IMR-90 (cell line): ENCODE measurements around the gene PPY. TPM values are rescaled to one million over a fixed set of nuclear protein-coding genes. Genes with fewer than 3 reads are reported as not detected.

Experiments used
- ATAC-seq: fragments of 200-7000 bp; cut with Tn5 transposase; 2 replicates; pipeline ENCODE4 v1.9.1; 2020; ENCODE audit warnings: low read depth, mild to moderate bottlenecking, moderate library complexity
- BruUV-seq: library from RNA; stranded (reverse); fragments of 400-500 nt; replicated peaks from 2 replicates; lab custom pipeline; 2021; lab: Mats Ljungman, UMichigan
- CTCF ChIA-PET: fragments of 300-600 bp; formaldehyde crosslinking; extraction: SDS; loops from one replicate; lab custom pipeline; 2021; ENCODE audit warnings: antibody characterized with exemption; lab: Yijun Ruan, JAX
- POLR2A ChIA-PET: fragments of 300-600 bp; sonication (Branson Sonifier 250); formaldehyde crosslinking; loops from one replicate; lab custom pipeline; 2022; ENCODE audit warnings: antibody characterized with exemption; ENCODE audit not compliant: unreplicated experiment; lab: Charles Lee
- DNase-seq: peaks from one replicate; pipeline ENCODE4 v3.0.0; 2013
- H2AFZ ChIP-seq: replicated peaks from 2 replicates; pipeline ENCODE3; 2013; ENCODE audit warnings: low read length, mild to moderate bottlenecking; ENCODE audit not compliant: poor library complexity
- H2AK5ac ChIP-seq: 2 replicates; pipeline ENCODE4 v1.6.1; 2013; ENCODE audit warnings: low read depth, low read length, inconsistent platforms
- H2AK9ac ChIP-seq: replicated peaks from 2 replicates; pipeline ENCODE3; 2013; ENCODE audit warnings: mild to moderate bottlenecking, low read depth, low read length, moderate library complexity; ENCODE audit not compliant: poor library complexity
- H2BK120ac ChIP-seq: 2 replicates; pipeline ENCODE4 v1.6.1; 2013; ENCODE audit warnings: low read depth, low read length, inconsistent platforms
- H2BK15ac ChIP-seq: 3 replicates; pipeline ENCODE4 v1.6.1; 2013; ENCODE audit warnings: low read depth, low read length, inconsistent platforms
- H2BK20ac ChIP-seq: 2 replicates; pipeline ENCODE4 v1.6.1; 2013; ENCODE audit warnings: low read depth, mild to moderate bottlenecking, inconsistent platforms, low read length, moderate library complexity
- H2BK5ac ChIP-seq: 2 replicates; pipeline ENCODE4 v1.6.1; 2013; ENCODE audit warnings: mild to moderate bottlenecking, low read depth, low read length, inconsistent platforms; ENCODE audit not compliant: poor library complexity, severe bottlenecking
- H3K14ac ChIP-seq: replicated peaks from 2 replicates; pipeline ENCODE4 v1.6.1; 2013; ENCODE audit warnings: low read depth, low read length, inconsistent platforms
- H3K18ac ChIP-seq: 2 replicates; pipeline ENCODE4 v1.6.1; 2013; ENCODE audit warnings: low read depth, low read length, control low read depth
- H3K23ac ChIP-seq: 2 replicates; pipeline ENCODE4 v1.6.1; 2013; ENCODE audit warnings: low read depth, low read length, inconsistent platforms
- H3K27ac ChIP-seq: 2 replicates; pipeline ENCODE4 v1.5.1; 2013; ENCODE audit warnings: mild to moderate bottlenecking, control low read depth, low read length; ENCODE audit not compliant: insufficient read depth
- H3K27me3 ChIP-seq: 2 replicates; pipeline ENCODE4 v1.6.1; 2013; ENCODE audit warnings: low read length; ENCODE audit not compliant: control insufficient read depth, insufficient read depth
- H3K36me3 ChIP-seq: 2 replicates; pipeline ENCODE4 v1.6.1; 2013; ENCODE audit warnings: low read length, mixed read lengths; ENCODE audit not compliant: control insufficient read depth, insufficient read depth
- H3K4ac ChIP-seq: 2 replicates; pipeline ENCODE4 v1.6.1; 2013; ENCODE audit warnings: low read depth, low read length, inconsistent platforms
- H3K4me1 ChIP-seq: 2 replicates; pipeline ENCODE4 v1.6.1; 2013; ENCODE audit warnings: low read length, mixed read lengths; ENCODE audit not compliant: control insufficient read depth, insufficient read depth
- H3K4me2 ChIP-seq: 2 replicates; pipeline ENCODE4 v1.6.1; 2013; ENCODE audit warnings: low read depth, mild to moderate bottlenecking, control low read depth, low read length, moderate library complexity
- H3K4me3 ChIP-seq: 2 replicates; pipeline ENCODE4 v1.5.1; 2013; ENCODE audit warnings: low read depth, mild to moderate bottlenecking, control low read depth, low read length, moderate library complexity; ENCODE audit not compliant: insufficient read depth
- H3K56ac ChIP-seq: 2 replicates; pipeline ENCODE4 v1.6.1; 2013; ENCODE audit warnings: low read length, inconsistent platforms; ENCODE audit not compliant: insufficient read depth; ENCODE audit errors: extremely low read depth
- H3K79me1 ChIP-seq, 2 experiments: 2 replicates each; pipeline ENCODE4 v1.6.1; 2013; ENCODE audit warnings: low read length in 2 of 2, inconsistent platforms in 1 of 2, low read depth in 1 of 2
- H3K9ac ChIP-seq: 2 replicates; pipeline ENCODE4 v1.6.1; 2013; ENCODE audit warnings: low read depth, low read length, control low read depth
- H3K9me1 ChIP-seq: 2 replicates; pipeline ENCODE4 v1.6.1; 2013; ENCODE audit warnings: low read length, inconsistent platforms; ENCODE audit not compliant: insufficient read depth
- H3K9me3 ChIP-seq: 2 replicates; pipeline ENCODE4 v1.6.1; 2013; ENCODE audit warnings: low read length; ENCODE audit not compliant: control insufficient read depth, insufficient read depth
- H4K20me1 ChIP-seq: 2 replicates; pipeline ENCODE4 v1.6.1; 2013; ENCODE audit warnings: low read length, inconsistent platforms; ENCODE audit not compliant: insufficient read depth
- H4K5ac ChIP-seq: 2 replicates; pipeline ENCODE4 v1.6.1; 2013; ENCODE audit warnings: mild to moderate bottlenecking, low read depth, low read length, control low read depth
- H4K8ac ChIP-seq, 2 experiments: 2 replicates each; pipeline ENCODE4 v1.6.1; 2013; ENCODE audit warnings: low read depth in 2 of 2, low read length in 2 of 2, control low read depth in 1 of 2, inconsistent platforms in 1 of 2
- H4K91ac ChIP-seq: 2 replicates; pipeline ENCODE4 v1.6.1; 2013; ENCODE audit warnings: low read depth, low read length, inconsistent platforms; ENCODE audit not compliant: insufficient read depth
- BHLHE40 ChIP-seq: fragments of 150-350 bp; IDR thresholded peaks from 2 replicates; pipeline ENCODE4 v1.6.1; 2016; ENCODE audit warnings: mild to moderate bottlenecking, low read depth, low read length
- CHD1 ChIP-seq: IDR thresholded peaks from 2 replicates; pipeline ENCODE4 v1.6.1; 2012; ENCODE audit warnings: low read depth, low read length, improper control_type of control experiment
- CTCF ChIP-seq: conservative IDR thresholded peaks from 2 replicates; pipeline ENCODE4 v1.5.1; 2012; ENCODE audit warnings: mild to moderate bottlenecking, low read depth, low read length, improper control_type of control experiment
- ELK1 ChIP-seq: fragments of 150-350 bp; IDR thresholded peaks from 2 replicates; pipeline ENCODE4 v1.6.1; 2016; ENCODE audit warnings: low read depth, mild to moderate bottlenecking, low read length, moderate library complexity, borderline replicate concordance
- NFE2L2 ChIP-seq: fragments of 150-350 bp; IDR thresholded peaks from 2 replicates; pipeline ENCODE4 v1.6.1; 2016; ENCODE audit warnings: low read depth, mild to moderate bottlenecking, low read length
- POLR2A ChIP-seq: IDR thresholded peaks from 2 replicates; pipeline ENCODE4 v1.6.1; 2012; ENCODE audit warnings: mild to moderate bottlenecking, low read depth, low read length
- RAD21 ChIP-seq: IDR thresholded peaks from 2 replicates; pipeline ENCODE4 v1.6.1; 2012; ENCODE audit warnings: low read length, improper control_type of control experiment
- RCOR1 ChIP-seq: IDR thresholded peaks from 2 replicates; pipeline ENCODE4 v1.6.1; 2012; ENCODE audit warnings: mild to moderate bottlenecking, low read length, improper control_type of control experiment; ENCODE audit not compliant: insufficient replicate concordance
- RFX5 ChIP-seq: IDR thresholded peaks from 2 replicates; pipeline ENCODE4 v1.8.0; 2012; ENCODE audit warnings: low read depth, mild to moderate bottlenecking, low read length, moderate library complexity
- USF2 ChIP-seq: fragments of 150-350 bp; IDR thresholded peaks from 2 replicates; pipeline ENCODE4 v1.6.1; 2017; ENCODE audit warnings: mild to moderate bottlenecking, antibody characterized with exemption, low read length, low read depth
- WGBS, 2 experiments: methylation state at CpG; one replicate each; pipeline versions ENCODE4 v1.1.5 to v1.1.7; 2013; ENCODE audit warnings: missing lambda C conversion rate in 2 of 2; ENCODE audit not compliant: insufficient read length in 1 of 2; ENCODE audit errors: extremely low coverage in 2 of 2; 5-methylcytosine and 5-hydroxymethylcytosine counted together
- dilution Hi-C: fragments of 300-500 bp; cut with HindIII; formaldehyde crosslinking; loops from one replicate; pipeline ENCODE4 v1.14.3; 2018; ENCODE audit warnings: low sequenced_read_pairs; ENCODE audit not compliant: unreplicated experiment
- in situ Hi-C: fragments of 300-500 bp; cut with MboI; formaldehyde crosslinking; loops from 3 replicates; pipeline ENCODE4 v1.14.3; 2019; ENCODE audit warnings: low sequenced_read_pairs, inconsistent platforms, mixed read lengths
- intact Hi-C: fragments of 100-400 bp; cut with micrococcal nuclease; formaldehyde crosslinking; loops from 2 replicates; pipeline ENCODE4 v1.10.0; 2022
- polyA plus RNA-seq, 3 experiments: library from polyadenylated mRNA; depleted of rRNA; stranded (reverse); fragments of >200 nt; gene quantifications; 2 replicates each; pipeline ENCODE4 v1.2.3, GENCODE V29; 2012; ENCODE audit warnings: low replicate concordance in 1 of 3
- total RNA-seq: library from RNA; depleted of rRNA; stranded (reverse); fragments of >200 nt; gene quantifications from 2 replicates; pipeline ENCODE4 v1.2.3, GENCODE V29; 2012

PPY gene
- total and polyA plus RNA-seq, 2 of the 4 experiments (the other 2 are of a cell fraction), result not detected

GRCh38 chr17:43911904-43912303, 30.4 kb downstream of the PPY start:
- Histone ChIP-seq H3K9me3 (no peaks in the 10 kb centered on the region), H4K91ac (no peak overlapping the region), H4K8ac (no peak overlapping the region), H4K20me1 (no peaks in the 10 kb centered on the region), H3K27me3 (peaks cover 47% of the 10 kb centered on the region), H2BK5ac (no peak overlapping the region), H3K23ac (no peak overlapping the region), H3K9me1 (peaks cover 3% of the 10 kb centered on the region; the same call in 1 of the 2 replicates), H3K56ac (no peak overlapping the region), H3K4me3 (no peak overlapping the region), H3K79me1 (no peaks in the 10 kb centered on the region), H2AFZ (no peak overlapping the region), H2BK20ac (no peak overlapping the region), H2BK120ac (no peak overlapping the region), H3K18ac (no peak overlapping the region), H3K9ac (no peak overlapping the region), H4K5ac (no peak overlapping the region), H2AK9ac (no peak overlapping the region), H3K4me2 (no peak overlapping the region), H3K27ac (no peak overlapping the region), H3K4me1 (0 out of 2 replicates have a peak, but pooled peaks cover 1% of the 10 kb centered on the region), H3K36me3 (no peaks in the 10 kb centered on the region), H3K4ac (no peak overlapping the region), H3K14ac (no peak overlapping the region), H2AK5ac (no peak overlapping the region), H2BK15ac (no peak overlapping the region)
- in situ Hi-C loops (no loop called here), intact Hi-C loops (no loop called here), dilution Hi-C loops (no loop called here)
- BruUV-seq, result no TSS peak
- WGBS, 2 experiments, result no CpG with 5 or more reads among the region's 8 CpGs
- no peak for DNase-seq
- ChIA-PET POLR2A (interaction anchor here (0.7 kb wide), 1 partner anchor 16 kb away, joined by 3 read pairs; no protein-coding TSS in a partner anchor), CTCF (no interaction called here)
- no peak for ATAC-seq
- no peak for TF ChIP-seq ELK1
- no peak for TF ChIP-seq RFX5
- no peak for TF ChIP-seq CHD1
- no peak for TF ChIP-seq POLR2A
- no peak for TF ChIP-seq USF2
- TF ChIP-seq CTCF, result no peak
- no peak for TF ChIP-seq RCOR1
- TF ChIP-seq BHLHE40, result no peak
- no peak for TF ChIP-seq RAD21
- no peak for TF ChIP-seq NFE2L2
